ENCODE results near the gene GMCL1.
A peak's percentile ranks its signal among the peaks of the same experiment; 100 is the strongest.
"Not testable (repeated sequence)": the region's sequence is repeated elsewhere in the genome, so short reads cannot be mapped to it uniquely, and the experiment has no call there.

Gene GMCL1

DNA sequence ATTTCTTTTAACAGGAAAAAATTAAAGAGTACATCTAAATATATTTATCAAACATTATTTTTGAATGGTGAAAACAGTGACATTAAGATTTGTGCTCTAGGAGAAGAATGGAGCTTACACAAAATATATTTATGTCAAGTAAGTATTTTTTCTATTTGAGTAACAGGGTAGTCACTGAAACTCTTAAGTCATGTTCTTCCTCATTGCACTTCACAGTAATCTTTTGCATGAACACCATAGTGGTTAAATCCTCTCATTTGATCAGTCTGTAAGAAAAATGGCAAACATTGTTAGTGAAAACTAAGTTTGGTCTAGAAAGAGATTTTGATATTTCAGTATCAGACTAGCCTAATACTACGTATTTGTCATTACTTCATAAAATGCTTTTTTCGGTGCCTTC lies 8.1 kb downstream of the GMCL1 start:
- in situ Hi-C loops (cut with HindIII; ENCODE audit: low pct_ligation_motif_present, low pct_unique_long_range_greater_than_20kb, low sequenced_read_pairs), result no loop called here
- DNase-seq, result no peak

GRCh38 chr2:69843993-69844392 lies 14.5 kb downstream of the GMCL1 start:
- no peak for DNase-seq
- in situ Hi-C loops (cut with HindIII; ENCODE audit: low pct_ligation_motif_present, low pct_unique_long_range_greater_than_20kb, low sequenced_read_pairs), result no loop called here

- DNase-seq, result no peak
- in situ Hi-C loops (cut with HindIII; ENCODE audit: low pct_ligation_motif_present, low pct_unique_long_range_greater_than_20kb, low sequenced_read_pairs), result no loop called here
These were observed 15.1 kb downstream of the GMCL1 start for GRCh38 chr2:69844560-69844959.

DNA sequence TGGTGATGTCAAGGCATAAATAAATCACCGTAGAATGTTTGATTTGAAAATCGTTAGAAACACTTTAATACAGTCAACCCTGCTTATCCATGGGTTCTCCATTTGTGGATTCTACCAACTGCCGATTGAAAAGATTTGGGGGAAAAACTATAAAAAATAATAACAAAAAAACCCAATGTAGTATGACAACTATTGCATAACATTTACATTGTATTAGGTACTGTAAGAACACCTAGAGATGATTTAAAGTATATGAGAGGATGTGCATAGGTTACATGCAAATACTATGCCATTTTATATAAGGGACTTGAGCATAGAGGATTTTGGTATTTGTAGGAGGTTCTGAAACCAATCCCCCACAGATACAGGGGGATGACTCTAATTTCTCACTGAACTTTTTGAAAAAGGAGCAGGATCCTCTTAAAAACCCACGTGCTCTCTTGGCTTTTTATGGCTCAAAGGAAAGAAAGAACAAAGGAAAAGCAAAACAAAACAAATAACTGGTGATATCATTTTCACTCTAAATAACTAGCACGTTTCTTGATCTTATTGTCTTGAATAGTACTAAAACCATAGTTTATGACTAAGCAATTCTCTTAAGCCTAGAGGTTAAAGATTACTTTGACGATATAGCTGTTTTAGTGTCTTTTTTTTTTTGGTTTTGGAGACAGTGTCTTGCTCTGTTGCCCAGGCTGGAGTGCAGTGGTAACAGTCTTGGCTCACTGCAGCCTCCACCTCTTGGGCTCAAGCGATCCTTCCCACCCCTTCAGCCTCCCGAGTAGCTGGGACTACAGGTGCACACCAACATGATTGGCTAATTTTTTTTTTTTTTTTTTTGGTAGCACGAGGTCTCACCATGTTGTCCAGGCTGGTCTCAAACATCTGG lies 17.0 kb downstream of the GMCL1 start:
- no peak for DNase-seq
- in situ Hi-C loops (cut with HindIII; ENCODE audit: low pct_ligation_motif_present, low pct_unique_long_range_greater_than_20kb, low sequenced_read_pairs), result no loop called here

DNA sequence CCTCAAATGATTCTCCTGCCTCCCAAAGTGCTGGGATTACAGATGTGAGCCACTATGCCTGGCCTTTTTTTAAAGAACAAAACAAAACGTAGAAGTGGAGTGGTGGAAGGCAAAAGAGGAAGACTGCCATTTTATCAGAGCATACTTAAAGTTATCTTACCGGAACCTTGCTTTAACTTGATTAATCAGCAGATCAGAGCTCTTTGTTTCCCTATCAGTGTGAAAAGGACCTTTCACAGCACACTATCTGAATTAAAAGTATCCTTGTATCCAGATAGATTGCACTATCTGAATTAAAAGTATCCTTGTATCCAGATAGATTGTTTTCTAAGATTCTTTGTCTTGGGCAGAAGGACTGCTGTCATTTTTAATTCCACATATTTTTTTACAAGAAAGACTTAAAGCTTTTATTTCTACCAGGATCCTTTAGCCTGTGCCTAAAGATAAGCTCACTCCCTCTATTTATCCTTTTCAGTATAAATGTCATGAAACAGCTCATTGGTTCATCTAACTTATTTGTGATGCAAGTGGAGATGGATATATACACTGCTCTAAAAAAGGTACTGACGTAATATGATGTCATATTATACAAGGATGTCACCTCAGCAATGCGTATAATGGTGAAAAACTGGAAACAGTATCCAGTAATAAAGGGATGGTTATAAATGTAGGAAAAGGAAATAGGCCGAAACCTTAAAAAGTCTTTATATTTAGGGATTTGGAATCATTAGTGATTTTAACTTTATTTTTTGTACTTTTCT lies 17.8 kb downstream of the GMCL1 start:
- in situ Hi-C loops (cut with HindIII; ENCODE audit: low pct_ligation_motif_present, low pct_unique_long_range_greater_than_20kb, low sequenced_read_pairs), result no loop called here
- DNase-seq, result no peak

GRCh38 chr2:69848186-69848790 lies 18.8 kb downstream of the GMCL1 start:
- in situ Hi-C loops (cut with HindIII; ENCODE audit: low pct_ligation_motif_present, low pct_unique_long_range_greater_than_20kb, low sequenced_read_pairs), result no loop called here
- no peak for DNase-seq

DNA sequence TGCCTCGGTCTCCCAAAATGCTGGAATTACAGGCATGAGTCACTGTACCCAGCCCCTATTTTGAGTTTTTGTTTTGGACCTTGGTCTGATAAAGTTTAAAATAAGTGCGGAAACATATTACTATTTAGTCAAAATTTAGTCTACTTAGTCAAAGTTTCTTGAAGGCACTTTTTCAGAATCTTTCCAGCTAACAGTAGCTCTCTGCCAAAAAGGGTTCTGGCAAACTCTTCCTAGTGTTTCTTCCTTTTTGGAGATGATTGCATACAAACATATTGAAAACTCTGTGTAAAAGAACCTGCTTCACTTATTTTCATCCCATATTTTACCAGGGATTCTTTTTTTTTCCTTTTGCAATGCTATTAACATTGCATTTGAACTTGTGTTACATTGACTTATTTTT lies 28.8 kb downstream of the GMCL1 start:
- DNase-seq, result no peak
- in situ Hi-C loops (cut with HindIII; ENCODE audit: low pct_ligation_motif_present, low pct_unique_long_range_greater_than_20kb, low sequenced_read_pairs), result no loop called here

- in situ Hi-C loops (cut with HindIII; ENCODE audit: low pct_ligation_motif_present, low pct_unique_long_range_greater_than_20kb, low sequenced_read_pairs), result no loop called here
- DNase-seq, result no peak
These were observed 33.8 kb downstream of the GMCL1 start for GRCh38 chr2:69863298-69863697.

GRCh38 chr2:69888451-69888850 lies 59.0 kb downstream of the GMCL1 start:
- in situ Hi-C loops (cut with HindIII; ENCODE audit: low pct_ligation_motif_present, low pct_unique_long_range_greater_than_20kb, low sequenced_read_pairs), result no loop called here
- no peak for DNase-seq

- no peak for DNase-seq
These were observed 59.8 kb downstream of the GMCL1 start for GRCh38 chr2:69889302-69889701.

GRCh38 chr2:69890881-69891280 lies 61.4 kb downstream of the GMCL1 start:
- no peak for DNase-seq
- in situ Hi-C loops (cut with HindIII; ENCODE audit: low pct_ligation_motif_present, low pct_unique_long_range_greater_than_20kb, low sequenced_read_pairs), result no loop called here

More at GRCh38 chr2:69889302-69889701, 59.8 kb downstream of the GMCL1 start:
- in situ Hi-C loops (cut with HindIII; ENCODE audit: low pct_ligation_motif_present, low pct_unique_long_range_greater_than_20kb, low sequenced_read_pairs), result no loop called here

DNA sequence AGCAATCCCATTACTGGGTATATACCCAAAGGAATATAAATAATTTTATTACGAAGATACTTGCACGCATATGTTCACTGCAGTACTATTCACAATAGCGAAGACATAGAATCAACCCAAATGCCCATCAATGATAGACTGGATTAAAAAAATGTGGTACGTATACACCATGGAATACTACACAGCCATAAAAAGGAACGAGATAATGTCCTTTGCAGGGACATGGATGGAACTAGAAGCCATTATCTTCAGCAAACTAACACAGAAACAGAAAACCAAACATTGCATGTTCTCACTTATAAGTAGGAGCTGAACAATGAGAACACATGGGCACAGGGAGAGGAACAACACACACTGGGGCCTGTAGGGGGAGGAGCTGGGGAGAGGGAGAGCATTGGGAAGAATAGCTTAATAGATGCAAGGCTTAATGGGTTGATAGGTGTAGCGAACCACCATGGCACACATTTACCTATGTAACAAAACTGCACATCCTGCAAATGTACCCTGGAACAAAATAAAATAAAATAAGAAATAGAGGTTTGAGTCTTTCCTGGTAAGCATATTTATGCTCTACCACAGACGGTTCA lies 63.5 kb downstream of the GMCL1 start:
- DNase-seq; in situ Hi-C loops (cut with HindIII; ENCODE audit: low pct_ligation_motif_present, low pct_unique_long_range_greater_than_20kb, low sequenced_read_pairs): not testable (repeated sequence)

- DNase-seq, result peak; percentile 84
- in situ Hi-C loops (cut with HindIII; ENCODE audit: low pct_ligation_motif_present, low pct_unique_long_range_greater_than_20kb, low sequenced_read_pairs), result no loop called here
These were observed 64.5 kb downstream of the GMCL1 start, which contains the start of gene SNRNP27 for GRCh38 chr2:69893684-69894551. SNRNP27 (plus strand) TSS chr2:69893956; CDS start chr2:69893985, 29 bp downstream.

DNA sequence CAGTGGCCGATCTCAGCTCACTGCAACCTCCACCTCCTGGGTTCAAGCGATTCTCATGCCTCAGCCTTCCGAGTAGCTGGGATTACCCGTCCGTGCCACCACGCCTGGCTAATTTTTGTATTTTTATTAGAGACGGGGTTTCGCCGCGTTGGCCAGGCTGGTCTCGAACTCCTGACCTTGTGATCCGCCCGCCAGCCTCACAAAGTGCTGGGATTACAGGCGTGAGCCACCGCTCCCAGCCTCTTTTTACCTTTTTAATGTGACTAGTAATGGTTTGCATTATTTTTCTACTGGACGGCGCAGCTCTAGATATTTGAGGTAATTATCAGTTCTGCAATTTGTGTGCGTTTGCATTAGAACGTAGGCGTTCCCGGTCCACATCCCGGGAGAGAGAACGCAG lies 65.3 kb downstream of the GMCL1 start:
- in situ Hi-C loops (cut with HindIII; ENCODE audit: low pct_ligation_motif_present, low pct_unique_long_range_greater_than_20kb, low sequenced_read_pairs); DNase-seq: not testable (repeated sequence)

GRCh38 chr2:69902213-69902922 lies 72.9 kb downstream of the GMCL1 start:
- DNase-seq, result no peak
- in situ Hi-C loops (cut with HindIII; ENCODE audit: low pct_ligation_motif_present, low pct_unique_long_range_greater_than_20kb, low sequenced_read_pairs), result no loop called here

DNA sequence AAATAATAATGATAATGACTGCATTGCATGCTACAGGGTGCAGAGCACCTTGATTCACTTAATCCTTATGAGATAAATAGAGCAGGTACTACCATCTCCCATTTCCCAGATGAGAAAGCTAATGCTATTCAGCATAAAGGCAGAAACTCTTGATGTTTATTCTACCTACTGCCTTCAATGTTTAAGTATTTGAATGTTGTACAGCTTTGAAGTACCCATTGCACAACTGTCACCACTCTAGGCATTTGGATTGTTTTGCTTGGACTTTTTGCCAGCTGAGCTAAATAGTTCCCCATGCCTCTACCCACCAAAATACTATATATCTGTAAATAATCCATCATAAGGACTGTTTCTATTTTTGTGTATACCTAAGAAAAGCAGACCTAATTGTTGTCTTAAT lies 77.8 kb downstream of the GMCL1 start:
- in situ Hi-C loops (cut with HindIII; ENCODE audit: low pct_ligation_motif_present, low pct_unique_long_range_greater_than_20kb, low sequenced_read_pairs), result no loop called here
- DNase-seq, result no peak

GRCh38 chr2:69911985-69912563 lies 82.6 kb downstream of the GMCL1 start:
- in situ Hi-C loops (cut with HindIII; ENCODE audit: low pct_ligation_motif_present, low pct_unique_long_range_greater_than_20kb, low sequenced_read_pairs), result no loop called here
- DNase-seq, result peak; percentile 66

All from ACHN (cell line).